Effector memory CD4-positive, alpha-beta T cell (primary cell): ENCODE measurements around the gene ROPN1.

Experiments
- DNase-seq, 3 donors: peaks; one replicate each; pipeline ENCODE4 v3.0.0-alpha.2; 2020
- H3K27ac ChIP-seq: 2 replicates; pipeline ENCODE4 v1.7.0; 2013; ENCODE audit warnings: mild to moderate bottlenecking, low read length, moderate library complexity; ENCODE audit not compliant: insufficient read depth, poor library complexity, severe bottlenecking
- H3K27me3 ChIP-seq: replicated peaks from 2 replicates; pipeline ENCODE4 v1.7.0; 2013; ENCODE audit warnings: mild to moderate bottlenecking, low read length; ENCODE audit not compliant: insufficient read depth, control insufficient read depth, poor library complexity, severe bottlenecking
- H3K36me3 ChIP-seq: 2 replicates; pipeline ENCODE4 v1.7.0; 2013; ENCODE audit warnings: mild to moderate bottlenecking, low read length, moderate library complexity; ENCODE audit not compliant: control insufficient read depth, insufficient read depth
- H3K4me1 ChIP-seq: 2 replicates; pipeline ENCODE4 v1.7.0; 2013; ENCODE audit warnings: low read length, mild to moderate bottlenecking; ENCODE audit not compliant: control insufficient read depth, insufficient read depth, poor library complexity, severe bottlenecking
- H3K4me3 ChIP-seq: 2 replicates; pipeline ENCODE4 v1.7.0; 2013; ENCODE audit warnings: low read length, low read depth, mild to moderate bottlenecking; ENCODE audit not compliant: insufficient read depth, poor library complexity, severe bottlenecking
- H3K9me3 ChIP-seq: 2 replicates; pipeline ENCODE4 v1.7.0; 2013; ENCODE audit warnings: mild to moderate bottlenecking, low read length, moderate library complexity; ENCODE audit not compliant: control insufficient read depth

The ROPN1 gene

GRCh38 chr3:123930445-123930844, 61.5 kb downstream of the ROPN1 start:
- Histone ChIP-seq H3K9me3 (no peaks in the 10 kb centered on the region), H3K27me3 (no peaks in the 10 kb centered on the region), H3K36me3 (no peaks in the 10 kb centered on the region), H3K4me3 (no peak overlapping the region), H3K27ac (no peak overlapping the region), H3K4me1 (no peaks in the 10 kb centered on the region)
- no peak for DNase-seq

- H3K4me1 ChIP-seq: no peaks in the 10 kb centered on the region
- H3K27me3 ChIP-seq: no peaks in the 10 kb centered on the region
- H3K9me3 ChIP-seq: no peaks in the 10 kb centered on the region
- no peak overlapping the region for H3K27ac ChIP-seq
- DNase-seq: no peak
- no peaks in the 10 kb centered on the region for H3K36me3 ChIP-seq
- H3K4me3 ChIP-seq: no peak overlapping the region
Measured at GRCh38 chr3:123929325-123929724, 62.6 kb downstream of the ROPN1 start.

DNA sequence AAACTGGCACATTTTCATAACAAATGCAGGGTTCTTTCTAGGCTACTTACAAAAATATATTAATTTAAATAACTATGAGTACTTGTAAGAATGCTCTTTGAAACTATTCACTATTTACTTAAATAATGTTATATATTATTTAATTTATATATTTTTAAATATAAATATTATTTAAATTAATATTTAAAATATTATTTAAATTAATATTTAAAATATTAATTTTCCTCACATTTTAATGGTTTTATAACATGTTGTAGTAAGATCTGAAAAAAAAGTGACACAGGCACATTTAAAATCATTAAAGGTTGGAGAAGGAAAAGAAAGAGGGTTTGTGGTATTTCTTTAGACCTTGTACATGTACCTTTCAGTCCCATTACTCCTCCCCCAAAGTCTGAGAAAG, 65.5 kb downstream of the ROPN1 start:
- Histone ChIP-seq H3K9me3 (peaks cover 3% of the 10 kb centered on the region), H3K4me3 (no peak overlapping the region), H3K4me1 (no peaks in the 10 kb centered on the region), H3K27me3 (no peaks in the 10 kb centered on the region), H3K36me3 (no peaks in the 10 kb centered on the region), H3K27ac (no peak overlapping the region)
- no peak for DNase-seq

DNA sequence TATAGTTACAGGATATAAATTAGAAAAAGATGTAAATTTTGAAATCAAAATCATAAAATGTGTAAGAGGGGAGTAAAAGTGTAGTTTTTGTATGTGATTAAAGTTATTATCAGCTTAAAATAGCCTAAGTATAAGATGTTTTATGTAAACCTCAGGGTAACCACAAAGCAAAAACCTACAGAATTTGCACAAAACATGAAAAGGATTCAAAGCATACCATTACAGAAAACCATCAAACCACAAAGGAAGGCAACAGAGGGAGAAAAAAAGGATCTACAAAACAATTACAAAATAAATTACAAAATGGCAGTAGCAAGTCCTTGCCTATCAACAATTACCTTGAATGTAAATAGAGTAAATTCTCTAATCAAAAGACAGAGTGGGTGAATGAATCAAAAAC, 71.1 kb downstream of the ROPN1 start:
- H3K27me3 ChIP-seq: no peaks in the 10 kb centered on the region
- H3K36me3 ChIP-seq: peaks cover 11% of the 10 kb centered on the region
- peaks cover 10% of the 10 kb centered on the region for H3K9me3 ChIP-seq
- no peak overlapping the region for H3K4me3 ChIP-seq
- H3K27ac ChIP-seq: no peak overlapping the region
- H3K4me1 ChIP-seq: no peaks in the 10 kb centered on the region
- DNase-seq: no peak

DNA sequence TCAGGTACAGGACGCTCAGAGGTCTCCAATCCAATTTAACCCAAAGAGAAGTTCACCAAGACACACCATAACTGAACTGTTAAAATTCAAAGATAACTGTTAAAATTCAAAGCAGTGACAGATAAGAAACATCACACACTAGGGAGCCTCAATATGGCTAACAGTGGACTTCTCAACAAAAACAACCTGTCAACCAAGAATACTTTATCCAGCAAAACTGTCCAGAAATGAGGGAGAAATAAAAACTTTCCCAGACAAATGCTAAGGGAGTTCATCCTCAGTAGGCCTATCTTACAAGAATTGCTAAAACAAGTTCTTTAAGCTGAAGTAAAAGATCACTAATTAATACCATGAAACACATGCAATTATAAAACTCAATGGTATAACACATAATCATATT, 71.5 kb downstream of the ROPN1 start:
- Histone ChIP-seq H3K9me3 (peaks cover 10% of the 10 kb centered on the region), H3K27ac (no peak overlapping the region), H3K4me1 (no peaks in the 10 kb centered on the region), H3K4me3 (no peak overlapping the region), H3K27me3 (no peaks in the 10 kb centered on the region), H3K36me3 (peaks cover 11% of the 10 kb centered on the region)
- no peak for DNase-seq

- H3K27me3 ChIP-seq: no peaks in the 10 kb centered on the region
- H3K9me3 ChIP-seq: peaks cover 10% of the 10 kb centered on the region
- peaks cover 17% of the 10 kb centered on the region for H3K36me3 ChIP-seq
- H3K4me3 ChIP-seq: no peak overlapping the region
- H3K27ac ChIP-seq: no peak overlapping the region
- DNase-seq: no peak
- H3K4me1 ChIP-seq: no peaks in the 10 kb centered on the region
Measured at GRCh38 chr3:123919353-123919752, 72.6 kb downstream of the ROPN1 start.
